Activated CD4-positive, alpha-beta T cell treated with anti-CD3 and anti-CD28 coated beads for 4 hours (primary cell): ENCODE data around the gene XG.
"Not testable (repeated sequence)": the region's sequence is repeated elsewhere in the genome, so short reads cannot be mapped to it uniquely, and the experiment has no call there.

Source experiments
- DNase-seq, 2 donors: peaks; one replicate each; pipeline ENCODE4 v3.0.0-alpha.2; 2020

XG gene

GRCh38 chrX:2735270-2735669 is 16.6 kb upstream of the XG start:
- no peak for DNase-seq

GRCh38 chrX:2740672-2741071 is 11.2 kb upstream of the XG start:
- no peak for DNase-seq

GRCh38 chrX:2741386-2741785 is 10.5 kb upstream of the XG start:
- DNase-seq = no peak

GRCh38 chrX:2746250-2746649 is 5.6 kb upstream of the XG start:
- DNase-seq = not testable (repeated sequence)

- DNase-seq = no peak
Observed at GRCh38 chrX:2748171-2748814, 3.5 kb upstream of the XG start.

- no peak for DNase-seq
Observed at GRCh38 chrX:2748815-2749188, 3.0 kb upstream of the XG start.

- no peak for DNase-seq
Observed at GRCh38 chrX:2751291-2751690, 549 bp upstream of the XG start.

- DNase-seq = not testable (repeated sequence)
Observed at GRCh38 chrX:2752441-2752840, 601 bp downstream of the XG start.

- DNase-seq = not testable (repeated sequence)
Observed at GRCh38 chrX:2755163-2755715, 3.4 kb downstream of the XG start.

- DNase-seq = no peak
Observed at GRCh38 chrX:2756548-2756947, 4.7 kb downstream of the XG start.

GRCh38 chrX:2761246-2761645 is 9.4 kb downstream of the XG start:
- no peak for DNase-seq

- DNase-seq = not testable (repeated sequence)
Observed at GRCh38 chrX:2762671-2763070, 10.8 kb downstream of the XG start.

GRCh38 chrX:2764766-2765548 is 13.1 kb downstream of the XG start:
- DNase-seq = not testable (repeated sequence)

GRCh38 chrX:2765549-2765830 is 13.7 kb downstream of the XG start:
- no peak for DNase-seq

GRCh38 chrX:2766906-2767305 is 15.1 kb downstream of the XG start:
- no peak for DNase-seq

GRCh38 chrX:2767631-2768455 is 16.0 kb downstream of the XG start:
- no peak for DNase-seq

- no peak for DNase-seq
Observed at GRCh38 chrX:2769615-2770014, 17.8 kb downstream of the XG start.

- DNase-seq = not testable (repeated sequence)
Observed at GRCh38 chrX:2773166-2774055, 21.6 kb downstream of the XG start.

- DNase-seq = no peak
Observed at GRCh38 chrX:2774057-2774456, 22.2 kb downstream of the XG start.

GRCh38 chrX:2774776-2775175 is 22.9 kb downstream of the XG start:
- no peak for DNase-seq

- DNase-seq = not testable (repeated sequence)
Observed at GRCh38 chrX:2780472-2781225, 28.8 kb downstream of the XG start.

- no peak for DNase-seq
Observed at GRCh38 chrX:2781226-2781571, 29.4 kb downstream of the XG start.
